K562 (cell line): ENCODE measurements around the gene PRM2. TPM values are rescaled to one million over a fixed set of nuclear protein-coding genes. Genes with fewer than 3 reads are reported as not detected.

ENCODE experiments used
- ARHGAP35 ChIP-seq: fragments of 450-650 bp; IDR thresholded peaks from 2 replicates; pipeline ENCODE4 v1.6.1; 2018; ENCODE audit not compliant: partially characterized antibody
- BACH1 ChIP-seq: fragments of 200-800 bp; sonication (Bioruptor generic); IDR thresholded peaks from 2 replicates; pipeline ENCODE4 v1.6.1; 2016; ENCODE audit warnings: missing genetic modification characterization, missing compliant biosample characterization
- BHLHE40 ChIP-seq: IDR thresholded peaks from 2 replicates; pipeline ENCODE4 v1.6.1; 2011; ENCODE audit warnings: low read length, improper control_type of control experiment
- CBFA2T3 ChIP-seq: fragments of 450-650 bp; IDR thresholded peaks from 2 replicates; pipeline ENCODE4 v1.6.1; 2017
- CEBPG ChIP-seq, 3 experiments: fragments of 200-800 bp in 1 of 3; sonication (Bioruptor generic) in 1 of 3; sonication (generic) in 1 of 3; formaldehyde crosslinking in 1 of 3; IDR thresholded peaks in 2 of 3; conservative IDR thresholded peaks in 1 of 3; 2 replicates each; pipeline versions ENCODE4 v1.6.1 to v1.8.0; 2016 to 2022; ENCODE audit warnings: missing compliant biosample characterization in 2 of 3, missing genetic modification characterization in 2 of 3, mild to moderate bottlenecking in 1 of 3, missing genetic modification reagents in 1 of 3
- CXXC5 ChIP-seq: fragments of 250-450 bp; sonication (Bioruptor Pico); IDR thresholded peaks from 2 replicates; pipeline ENCODE4 v1.8.0; 2022; ENCODE audit warnings: inconsistent platforms, mild to moderate bottlenecking, moderate library complexity
- FOXA3 ChIP-seq, 2 experiments: fragments of 450-650 bp in 1 of 2; sonication (generic) in 1 of 2; formaldehyde crosslinking; IDR thresholded peaks in 1 of 2; conservative IDR thresholded peaks in 1 of 2; 2 replicates each; pipeline versions ENCODE4 v1.4.0 to v1.8.0; 2020 to 2022; ENCODE audit warnings: mild to moderate bottlenecking in 2 of 2, missing genetic modification reagents in 1 of 2
- HEY1 ChIP-seq: fragments of 250-450 bp; sonication (Bioruptor Pico); IDR thresholded peaks from 2 replicates; pipeline ENCODE4 v1.5.0; 2020; ENCODE audit warnings: mild to moderate bottlenecking, moderate library complexity, borderline replicate concordance
- HNRNPL ChIP-seq: fragments of 200-400 bp; formaldehyde crosslinking; IDR thresholded peaks from 2 replicates; pipeline ENCODE4 v1.6.1; 2017; ENCODE audit warnings: low read depth, mild to moderate bottlenecking, low read length
- HNRNPLL ChIP-seq: fragments of 200-400 bp; formaldehyde crosslinking; IDR thresholded peaks from 2 replicates; pipeline ENCODE4 v1.6.1; 2017; ENCODE audit warnings: low read length, low read depth, mild to moderate bottlenecking; ENCODE audit not compliant: poor library complexity, severe bottlenecking
- MTA1 ChIP-seq: fragments of 450-650 bp; IDR thresholded peaks from 2 replicates; pipeline ENCODE4 v1.6.1; 2017; ENCODE audit warnings: borderline replicate concordance
- NFE2 ChIP-seq: IDR thresholded peaks from 2 replicates; pipeline ENCODE4 v1.6.1; 2014; ENCODE audit warnings: antibody characterized with exemption, low read depth
- PRMT5 ChIP-seq: sonication (generic); formaldehyde crosslinking; IDR thresholded peaks from 2 replicates; pipeline ENCODE4 v1.5.0; 2020; ENCODE audit warnings: missing genetic modification reagents
- ZFP1 ChIP-seq: fragments of 450-650 bp; formaldehyde crosslinking; IDR thresholded peaks from 2 replicates; pipeline ENCODE4 v1.4.0; 2020; ENCODE audit warnings: mild to moderate bottlenecking, mixed read lengths
- ZNF133 ChIP-seq: fragments of 250-450 bp; sonication (Bioruptor Pico); IDR thresholded peaks from 2 replicates; pipeline ENCODE4 v1.4.0; 2020; ENCODE audit warnings: mild to moderate bottlenecking
- ZNF146 ChIP-seq: IDR thresholded peaks from one replicate; pipeline ENCODE4 v1.6.1; 2018; ENCODE audit warnings: missing compliant biosample characterization; ENCODE audit not compliant: unreplicated experiment
- ZNF586 ChIP-seq: fragments of 450-650 bp; formaldehyde crosslinking; conservative IDR thresholded peaks from 2 replicates; pipeline ENCODE4 v1.4.0; 2020; ENCODE audit warnings: mild to moderate bottlenecking, moderate library complexity
- ZNF707 ChIP-seq: fragments of 250-450 bp; sonication (Bioruptor Pico); conservative IDR thresholded peaks from 2 replicates; pipeline ENCODE4 v1.8.0; 2022; ENCODE audit warnings: inconsistent platforms, mild to moderate bottlenecking, moderate library complexity
- ZNF717 ChIP-seq: fragments of 250-450 bp; sonication (Bioruptor Pico); IDR thresholded peaks from 2 replicates; pipeline ENCODE4 v1.5.0; 2021
- ZNF75A ChIP-seq: fragments of 450-650 bp; formaldehyde crosslinking; IDR thresholded peaks from 2 replicates; pipeline ENCODE4 v1.4.0; 2020; ENCODE audit warnings: mild to moderate bottlenecking
- polyA plus RNA-seq, 8 experiments: library from polyadenylated mRNA; depleted of rRNA in 4 of 8; stranded (reverse) in 5 of 8; unstranded in 3 of 8; fragments of >200 nt; fragmentation: Nextera tagmentation in 2 of 8; fragmentation: Illumina TruSeq in 1 of 8; extraction: Ambion mirVana in 2 of 8; extraction: Trizol in 1 of 8; gene quantifications; 2 replicates each; pipeline versions ENCODE4 v1.2.1 to v1.2.3, GENCODE V29; 2011 to 2014; ENCODE audit warnings: inconsistent platforms in 1 of 8, missing spikeins in 1 of 8
- total RNA-seq, 7 experiments: library from RNA; depleted of rRNA in 6 of 7; stranded (reverse); fragments of >200 nt in 6 of 7; fragmentation: Illumina TruSeq in 2 of 7; extraction: Trizol in 2 of 7; gene quantifications; 2 replicates each; pipeline versions ENCODE4 v1.2.1 to v1.2.3, GENCODE V29; 2011 to 2021; ENCODE audit warnings: low replicate concordance in 1 of 7
- TF ChIP-seq, protein P1 (sequence below): IDR thresholded peaks from 2 replicates; pipeline ENCODE4 v1.6.1; 2014; ENCODE audit warnings: antibody characterized with exemption
- TF ChIP-seq, protein P2 (sequence below): fragments of 450-650 bp; IDR thresholded peaks from 2 replicates; pipeline ENCODE4 v1.6.1; 2016; ENCODE audit warnings: low read depth, mild to moderate bottlenecking, moderate library complexity
- TF ChIP-seq, protein P3 (sequence below): sonication (generic); formaldehyde crosslinking; IDR thresholded peaks from 2 replicates; pipeline ENCODE4 v1.8.0; 2022; ENCODE audit warnings: missing genetic modification reagents, mild to moderate bottlenecking, moderate library complexity, borderline replicate concordance
- TF ChIP-seq, protein P4 (sequence below): sonication (generic); formaldehyde crosslinking; IDR thresholded peaks from 2 replicates; pipeline ENCODE4 v1.8.0; 2023; ENCODE audit warnings: mild to moderate bottlenecking, missing genetic modification reagents

Gene PRM2
- total and polyA plus RNA-seq, 9 of the 15 experiments (the other 6 are each of a cell fraction or from before 2014, with no cell fraction given), result not detected

DNA sequence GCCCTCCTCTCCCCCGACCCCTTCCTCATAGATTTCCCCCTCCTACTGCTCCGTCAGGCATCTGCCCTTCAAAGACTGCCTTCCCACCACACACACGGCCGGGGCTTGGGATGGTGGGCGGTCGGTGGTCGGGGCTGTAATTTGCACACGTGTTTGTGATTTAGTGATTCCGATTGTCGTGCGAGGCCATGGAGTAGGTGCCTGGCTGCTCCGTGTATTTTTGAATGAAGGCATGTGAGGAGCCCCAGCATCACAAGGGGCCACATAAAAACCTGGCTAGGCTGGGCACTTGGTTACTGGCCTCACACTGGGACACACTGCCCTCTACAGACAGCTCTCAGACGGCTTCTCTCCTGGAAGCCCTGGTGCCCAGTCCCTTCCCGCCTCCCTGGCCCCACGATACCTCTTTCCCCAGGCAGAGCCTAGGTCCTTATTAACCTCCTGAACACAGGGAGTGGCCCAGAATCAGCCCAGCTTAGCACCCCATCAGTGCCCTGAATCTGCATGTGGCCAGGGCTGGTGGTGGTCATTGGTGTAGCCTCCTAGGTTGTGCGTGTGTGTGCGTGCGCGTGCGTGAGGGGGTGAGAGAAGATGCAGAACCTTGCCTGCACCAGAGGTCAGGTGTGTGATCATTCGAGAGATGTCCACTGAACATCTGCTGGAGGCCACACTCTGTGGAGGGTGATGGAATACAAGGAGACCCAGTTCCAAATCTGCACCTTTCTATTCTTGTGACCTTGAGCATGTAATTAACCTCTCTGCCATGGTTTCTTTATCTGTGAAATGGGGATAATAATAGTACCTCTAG lies 18.9 kb downstream of the PRM2 start (continued):
- TF ChIP-seq ZNF133 (CRISPR knock-in tag) (no peak), ZNF146 (CRISPR knock-in tag) (no peak), HEY1 (no peak), ZNF75A (CRISPR knock-in tag) (no peak), BHLHE40 (peak; percentile 57), ZNF717 (no peak), CEBPG (CRISPR knock-in tag; IDR thresholded peaks at IDR 0.05) (no peak), CEBPG (tag; conservative IDR thresholded peaks at IDR 0.05 in 1 of 2, IDR thresholded peaks at IDR 0.05 in 1 of 2) (no peak), CBFA2T3 (no peak), BACH1 (tag) (no peak), FOXA3 (CRISPR knock-in tag; conservative IDR thresholded peaks at IDR 0.05 in 1 of 2, IDR thresholded peaks at IDR 0.05 in 1 of 2) (no peak), HNRNPLL (no peak), HNRNPL (no peak), NFE2 (no peak), ZNF586 (no peak), CXXC5 (peak; percentile 8; the same call in 1 of the 2 replicates), ZFP1 (CRISPR knock-in tag) (no peak), ZNF707 (CRISPR knock-in tag) (no peak), MTA1 (no peak), ARHGAP35 (no peak), PRMT5 (CRISPR knock-in tag) (no peak)
- TF ChIP-seq, protein P1, sequence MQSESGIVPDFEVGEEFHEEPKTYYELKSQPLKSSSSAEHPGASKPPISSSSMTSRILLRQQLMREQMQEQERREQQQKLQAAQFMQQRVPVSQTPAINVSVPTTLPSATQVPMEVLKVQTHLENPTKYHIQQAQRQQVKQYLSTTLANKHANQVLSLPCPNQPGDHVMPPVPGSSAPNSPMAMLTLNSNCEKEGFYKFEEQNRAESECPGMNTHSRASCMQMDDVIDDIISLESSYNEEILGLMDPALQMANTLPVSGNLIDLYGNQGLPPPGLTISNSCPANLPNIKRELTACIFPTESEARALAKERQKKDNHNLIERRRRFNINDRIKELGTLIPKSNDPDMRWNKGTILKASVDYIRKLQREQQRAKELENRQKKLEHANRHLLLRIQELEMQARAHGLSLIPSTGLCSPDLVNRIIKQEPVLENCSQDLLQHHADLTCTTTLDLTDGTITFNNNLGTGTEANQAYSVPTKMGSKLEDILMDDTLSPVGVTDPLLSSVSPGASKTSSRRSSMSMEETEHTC, result no peak
- TF ChIP-seq, protein P2, sequence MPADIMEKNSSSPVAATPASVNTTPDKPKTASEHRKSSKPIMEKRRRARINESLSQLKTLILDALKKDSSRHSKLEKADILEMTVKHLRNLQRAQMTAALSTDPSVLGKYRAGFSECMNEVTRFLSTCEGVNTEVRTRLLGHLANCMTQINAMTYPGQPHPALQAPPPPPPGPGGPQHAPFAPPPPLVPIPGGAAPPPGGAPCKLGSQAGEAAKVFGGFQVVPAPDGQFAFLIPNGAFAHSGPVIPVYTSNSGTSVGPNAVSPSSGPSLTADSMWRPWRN, result no peak
- TF ChIP-seq, protein P3, sequence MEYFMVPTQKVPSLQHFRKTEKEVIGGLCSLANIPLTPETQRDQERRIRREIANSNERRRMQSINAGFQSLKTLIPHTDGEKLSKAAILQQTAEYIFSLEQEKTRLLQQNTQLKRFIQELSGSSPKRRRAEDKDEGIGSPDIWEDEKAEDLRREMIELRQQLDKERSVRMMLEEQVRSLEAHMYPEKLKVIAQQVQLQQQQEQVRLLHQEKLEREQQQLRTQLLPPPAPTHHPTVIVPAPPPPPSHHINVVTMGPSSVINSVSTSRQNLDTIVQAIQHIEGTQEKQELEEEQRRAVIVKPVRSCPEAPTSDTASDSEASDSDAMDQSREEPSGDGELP, result no peak
- TF ChIP-seq, protein P4, sequence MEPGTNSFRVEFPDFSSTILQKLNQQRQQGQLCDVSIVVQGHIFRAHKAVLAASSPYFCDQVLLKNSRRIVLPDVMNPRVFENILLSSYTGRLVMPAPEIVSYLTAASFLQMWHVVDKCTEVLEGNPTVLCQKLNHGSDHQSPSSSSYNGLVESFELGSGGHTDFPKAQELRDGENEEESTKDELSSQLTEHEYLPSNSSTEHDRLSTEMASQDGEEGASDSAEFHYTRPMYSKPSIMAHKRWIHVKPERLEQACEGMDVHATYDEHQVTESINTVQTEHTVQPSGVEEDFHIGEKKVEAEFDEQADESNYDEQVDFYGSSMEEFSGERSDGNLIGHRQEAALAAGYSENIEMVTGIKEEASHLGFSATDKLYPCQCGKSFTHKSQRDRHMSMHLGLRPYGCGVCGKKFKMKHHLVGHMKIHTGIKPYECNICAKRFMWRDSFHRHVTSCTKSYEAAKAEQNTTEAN (CRISPR knock-in tag), result no peak
